HG03159 (cell line): Measurements from ENCODE around the gene UBE2D2.

Source experiments
- ATAC-seq: cut with Tn5 transposase; IDR thresholded peaks from one replicate; pipeline ENCODE4 v1.9.1; 2021; ENCODE audit warnings: mild to moderate bottlenecking, moderate library complexity; ENCODE audit not compliant: unreplicated experiment

The UBE2D2 gene

GRCh38 chr5:139671096-139671841, 110.1 kb downstream of the UBE2D2 start:
- ATAC-seq, result no peak

- no peak for ATAC-seq
These were observed 114.1 kb downstream of the UBE2D2 start for GRCh38 chr5:139675213-139675612.

- ATAC-seq, result no peak
These were observed 114.7 kb downstream of the UBE2D2 start for GRCh38 chr5:139675825-139676224.

GRCh38 chr5:139676406-139676805, 115.3 kb downstream of the UBE2D2 start:
- ATAC-seq, result no peak

- no peak for ATAC-seq
These were observed 116.0 kb downstream of the UBE2D2 start for GRCh38 chr5:139676951-139677735.
